SH-SY5Y (cell line): Measurements from ENCODE around the gene NR3C1.

Source experiments
- GATA2 ChIP-seq: IDR thresholded peaks from 2 replicates; pipeline ENCODE4 v1.6.1; 2011; ENCODE audit warnings: mild to moderate bottlenecking, low read depth, low read length
- GATA3 ChIP-seq: IDR thresholded peaks from 2 replicates; pipeline ENCODE4 v1.6.1; 2011; ENCODE audit warnings: low read depth, mild to moderate bottlenecking, low read length, moderate library complexity

GRCh38 chr5:143228597-143229293, 174.7 kb downstream of the NR3C1 start:
- TF ChIP-seq GATA2 (no peak), GATA3 (no peak)
